Activated CD8-positive, alpha-beta memory T cell treated with anti-CD3 and anti-CD28 coated beads, Interleukin-2, amount 50 U/mL, for 4 hours (primary cell): ENCODE results near the gene DNAJC5.
"Not testable (repeated sequence)": the region's sequence is repeated elsewhere in the genome, so short reads cannot be mapped to it uniquely, and the experiment has no call there.

Experiments
- DNase-seq: peaks from one replicate; pipeline ENCODE4 v3.0.0-alpha.2; 2020

DNAJC5 gene

DNA sequence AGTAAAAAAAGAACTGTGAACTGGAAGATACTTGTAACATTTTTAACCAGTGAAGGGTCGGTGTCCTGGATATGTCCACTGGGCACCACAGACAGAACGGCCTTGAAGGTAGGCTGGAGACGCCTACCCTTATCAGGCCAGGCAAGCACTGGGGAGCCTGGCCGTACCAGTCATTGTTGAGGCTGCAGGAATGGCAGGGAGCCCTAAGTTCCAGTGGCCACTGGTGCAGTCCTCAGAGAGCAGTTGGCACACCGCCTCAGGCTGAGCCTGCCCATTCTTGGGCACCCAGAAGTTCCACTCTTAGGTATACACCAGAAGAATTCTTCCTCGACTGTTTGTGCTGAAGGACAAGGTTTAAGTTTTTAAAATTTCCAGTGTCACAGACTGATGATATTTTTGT is 20.5 kb downstream of the DNAJC5 start:
- DNase-seq, result no peak

DNA sequence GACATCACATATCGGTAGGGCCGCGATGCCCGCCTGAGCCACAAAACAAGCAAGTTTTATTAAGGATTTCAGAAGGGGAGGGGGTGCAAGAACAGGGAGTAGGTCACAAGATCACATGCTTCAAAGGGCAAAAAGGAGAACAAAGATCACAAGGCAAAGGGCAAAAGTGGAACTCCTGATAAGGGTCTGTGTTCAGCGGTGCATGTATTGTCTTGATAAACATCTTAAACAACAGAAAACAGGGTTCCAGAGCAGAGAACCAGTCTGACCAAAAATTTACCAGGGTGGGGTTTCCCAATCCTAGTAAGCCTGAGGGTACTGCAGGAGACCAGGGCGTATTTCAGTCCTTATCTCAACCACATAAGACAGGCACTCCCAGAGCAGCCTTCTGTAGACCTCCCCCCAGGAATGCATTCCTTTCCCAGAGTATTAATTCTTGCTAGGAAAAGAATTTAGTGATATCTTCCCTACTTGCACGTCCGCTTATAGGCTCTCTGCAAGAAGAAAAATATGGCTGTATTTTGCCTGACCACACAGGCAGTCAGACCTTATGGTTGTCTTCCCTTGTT is 21.5 kb downstream of the DNAJC5 start:
- DNase-seq, result not testable (repeated sequence)

DNA sequence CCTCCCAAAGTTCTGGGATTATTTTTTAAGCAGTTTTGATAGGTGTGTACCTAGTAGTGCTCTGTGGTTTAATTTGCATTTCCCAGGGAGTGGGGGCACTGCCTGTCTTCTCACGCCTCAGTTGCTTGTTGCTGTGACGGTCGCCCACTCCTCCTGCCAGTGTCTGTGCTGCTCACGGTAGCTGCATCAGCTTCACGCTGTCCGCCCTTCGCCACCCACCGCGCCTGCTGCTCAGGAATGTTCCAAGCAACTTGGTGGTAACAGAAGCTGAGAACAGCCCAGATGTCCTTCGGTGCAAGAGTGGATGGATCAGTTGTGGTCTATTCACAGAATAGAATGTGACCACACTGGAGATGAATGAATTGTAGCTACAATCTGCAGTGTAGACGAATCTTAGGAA is 22.9 kb downstream of the DNAJC5 start:
- DNase-seq, result no peak

GRCh38 chr20:63919130-63919529 is 24.2 kb downstream of the DNAJC5 start:
- DNase-seq, result no peak

DNA sequence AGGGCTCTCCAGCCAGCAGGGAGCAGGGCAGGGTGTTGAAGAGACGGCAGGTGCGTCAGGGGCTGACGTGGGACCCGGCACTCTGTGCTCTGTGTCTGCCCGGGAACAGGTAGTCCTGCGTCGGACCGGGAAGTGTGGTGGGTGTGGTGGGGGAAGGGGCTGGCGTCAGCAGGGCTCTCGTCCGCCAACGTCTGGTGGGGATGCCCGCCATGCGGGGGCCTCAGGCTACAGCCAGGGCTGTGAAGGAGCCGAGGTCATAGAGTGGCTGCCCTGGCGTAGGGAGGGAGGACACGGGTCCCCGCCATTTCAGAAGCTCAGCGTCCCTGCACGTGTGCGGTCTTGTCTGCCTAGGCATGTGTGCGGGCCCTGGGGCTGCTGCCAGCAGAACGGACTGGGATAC is 25.3 kb downstream of the DNAJC5 start:
- DNase-seq, result no peak

DNA sequence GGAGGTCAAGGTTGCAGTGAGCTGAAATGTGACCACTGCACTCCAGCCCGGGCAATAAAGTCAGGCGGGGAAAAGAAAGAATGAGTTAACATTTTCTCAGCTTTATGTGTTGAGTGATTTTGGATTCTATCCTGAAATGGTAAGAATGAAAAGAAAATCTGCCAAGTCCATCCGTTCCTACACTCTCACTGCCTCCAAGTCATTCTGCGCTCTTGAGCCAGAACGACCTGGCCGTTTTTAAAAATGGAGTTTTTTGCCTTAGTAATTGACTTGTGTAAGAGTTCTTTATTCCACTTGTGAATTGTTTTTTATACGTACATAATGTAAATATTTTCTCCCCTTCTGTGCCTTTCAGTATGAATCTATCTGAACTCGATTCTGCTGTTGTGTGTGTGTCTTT is 28.7 kb downstream of the DNAJC5 start:
- no peak for DNase-seq

DNA sequence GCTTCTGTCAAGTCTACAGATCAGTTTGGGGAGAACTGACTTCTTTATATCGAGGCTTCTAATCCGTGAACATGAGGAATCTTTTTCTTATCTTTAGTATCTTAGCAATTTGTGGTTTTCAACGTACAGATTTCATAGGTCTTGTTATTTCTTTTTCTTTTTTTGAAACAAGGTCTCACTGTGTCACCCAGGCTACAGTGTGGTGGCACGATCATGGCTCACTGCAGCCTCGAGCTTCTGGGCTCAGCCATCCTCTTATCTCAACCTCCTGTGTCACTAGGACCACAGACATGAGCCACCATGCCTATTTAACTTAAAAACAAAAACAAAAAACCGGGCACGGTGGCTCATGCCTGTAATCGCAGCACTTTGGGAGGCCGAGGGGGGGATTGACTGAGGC is 29.3 kb downstream of the DNAJC5 start:
- DNase-seq, result no peak

- no peak for DNase-seq
Observed at GRCh38 chr20:63926298-63926697, 31.4 kb downstream of the DNAJC5 start.

GRCh38 chr20:63929071-63929470 is 34.1 kb downstream of the DNAJC5 start:
- DNase-seq, result no peak

DNA sequence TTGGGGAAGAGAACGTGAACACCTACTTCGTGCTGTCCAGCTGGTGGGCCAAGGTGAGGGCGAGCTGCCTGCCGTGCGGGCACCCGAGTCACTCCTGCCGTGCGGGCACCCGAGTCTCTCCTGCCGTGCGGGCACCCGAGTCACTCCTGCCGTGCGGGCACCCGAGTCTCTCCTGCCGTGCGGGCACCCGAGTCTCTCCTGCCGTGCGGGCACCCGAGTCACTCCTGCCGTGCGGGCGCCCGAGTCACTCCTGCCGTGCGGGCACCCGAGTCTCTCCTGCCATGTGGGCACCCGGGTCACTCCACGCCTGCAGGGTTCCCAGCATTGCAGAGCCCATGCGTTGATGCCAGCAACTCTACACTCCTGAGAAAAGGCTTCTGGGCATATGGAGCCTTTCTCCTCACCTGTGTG is 34.6 kb downstream of the DNAJC5 start:
- not testable (repeated sequence) for DNase-seq

DNA sequence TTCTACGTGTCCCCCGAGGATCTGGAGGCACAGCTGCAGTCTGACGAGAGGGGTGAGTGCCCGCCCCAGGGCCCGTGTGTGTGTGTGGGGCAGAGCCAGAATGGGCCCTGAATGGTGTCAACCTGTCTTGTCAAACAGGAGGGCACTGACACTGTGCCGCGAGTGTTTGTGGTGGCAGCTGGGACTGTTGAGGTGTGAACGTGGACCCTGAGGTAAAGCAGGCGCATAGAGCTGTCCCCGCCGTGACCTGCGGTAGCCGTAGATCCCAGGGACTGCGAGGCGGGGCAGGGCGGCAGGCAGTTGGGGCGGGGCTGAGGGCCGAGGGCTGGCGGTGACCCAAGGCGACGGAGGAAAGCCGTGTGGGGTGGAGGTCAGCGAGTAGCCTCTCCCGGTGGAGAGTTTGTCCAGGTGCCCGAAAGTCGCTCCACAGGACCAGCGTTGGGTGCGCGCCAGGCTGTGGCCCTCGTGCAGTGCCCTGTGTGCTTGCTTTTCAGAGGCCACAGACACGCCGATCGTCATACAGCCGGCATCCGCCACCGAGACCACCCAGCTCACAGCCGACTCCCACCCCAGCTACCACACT is 36.1 kb downstream of the DNAJC5 start:
- no peak for DNase-seq

GRCh38 chr20:63931735-63932134 is 36.8 kb downstream of the DNAJC5 start:
- DNase-seq, result no peak

DNA sequence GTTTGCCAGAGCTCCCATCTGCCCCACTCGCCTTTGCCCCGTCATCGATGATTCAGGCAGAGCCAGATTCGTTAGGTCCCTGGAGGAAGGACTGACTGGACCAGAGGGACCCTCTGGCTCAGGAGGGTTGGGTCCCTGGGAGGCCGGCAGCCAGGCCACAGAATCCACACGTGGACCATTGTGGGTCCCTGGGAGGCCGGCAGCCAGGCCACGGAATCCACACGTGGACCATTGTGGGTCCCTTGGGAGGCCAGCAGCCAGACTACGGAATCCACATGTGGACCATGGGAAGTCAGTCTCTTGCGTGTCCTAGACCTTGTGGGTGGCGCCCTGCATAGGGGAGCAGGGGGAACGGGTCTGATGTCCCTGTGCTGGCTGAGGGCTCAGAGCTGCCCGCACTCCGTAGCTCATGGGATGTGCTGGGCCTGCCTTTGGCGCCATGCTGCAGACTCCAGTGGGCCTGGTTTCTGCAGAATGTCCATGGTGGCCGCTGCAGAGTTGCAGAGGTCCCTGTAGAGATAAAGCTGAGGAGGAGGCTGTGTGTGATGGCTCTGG is 37.8 kb downstream of the DNAJC5 start:
- DNase-seq, result no peak

GRCh38 chr20:63933646-63934045 is 38.7 kb downstream of the DNAJC5 start:
- no peak for DNase-seq

DNA sequence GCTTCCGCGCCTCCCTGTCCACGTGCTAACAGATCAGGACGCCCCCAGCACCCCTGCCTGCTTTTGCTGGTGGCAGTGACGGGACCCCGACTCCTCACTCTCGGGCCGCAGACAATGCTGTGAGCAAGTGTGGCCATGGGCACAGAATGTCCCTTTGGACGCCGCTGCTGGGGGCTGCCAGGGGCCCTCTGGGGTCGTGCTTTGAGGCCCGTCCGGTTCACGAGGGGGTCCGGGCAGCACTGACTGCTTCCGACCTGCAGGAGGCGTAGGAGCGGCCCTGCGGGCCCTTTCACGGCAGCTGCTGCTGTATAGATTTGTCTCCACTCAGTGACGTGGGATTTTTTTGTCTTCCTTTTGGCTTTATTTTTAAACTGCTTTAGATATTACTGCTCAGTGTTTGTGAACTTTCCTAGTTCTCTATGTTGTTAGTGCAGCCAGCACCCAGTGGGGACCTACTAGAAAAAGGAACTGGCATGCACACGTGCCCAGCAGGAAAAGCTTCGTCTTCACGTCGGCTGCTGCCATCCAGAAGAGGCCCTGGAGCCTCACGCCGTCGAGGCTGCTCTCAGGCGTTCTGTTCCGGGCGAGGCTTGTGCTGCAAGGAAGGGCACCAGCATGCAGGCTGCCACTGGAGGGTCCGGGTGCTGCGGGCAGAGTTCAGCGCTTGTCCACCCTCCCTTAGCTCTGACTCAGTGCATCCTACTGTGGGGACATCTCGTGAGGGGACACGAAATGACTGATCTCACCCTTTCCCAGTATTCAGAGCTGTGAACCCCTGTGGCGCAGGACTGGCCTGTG is 39.5 kb downstream of the DNAJC5 start:
- no peak for DNase-seq

DNA sequence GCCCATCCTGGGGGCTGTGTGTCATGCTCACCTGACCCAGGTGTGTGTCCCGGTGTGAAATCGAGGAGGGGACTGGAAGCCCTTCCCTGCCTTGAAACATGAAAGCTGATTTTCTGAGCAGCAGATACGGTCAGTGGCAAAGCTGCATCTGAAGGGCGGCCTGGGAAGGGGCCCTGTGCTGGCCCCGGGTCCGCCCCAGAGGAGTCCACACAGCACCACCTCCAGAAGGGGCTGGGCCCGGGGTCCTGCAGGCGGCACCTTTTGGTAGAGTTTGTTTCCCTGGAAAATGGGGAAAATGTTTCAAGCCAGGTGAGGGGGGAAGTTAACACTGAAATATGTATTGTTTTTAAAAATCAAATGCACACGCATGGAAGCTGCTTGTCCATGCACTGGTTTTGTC is 40.5 kb downstream of the DNAJC5 start:
- DNase-seq, result no peak

GRCh38 chr20:63937596-63937995 is 42.7 kb downstream of the DNAJC5 start:
- no peak for DNase-seq

DNA sequence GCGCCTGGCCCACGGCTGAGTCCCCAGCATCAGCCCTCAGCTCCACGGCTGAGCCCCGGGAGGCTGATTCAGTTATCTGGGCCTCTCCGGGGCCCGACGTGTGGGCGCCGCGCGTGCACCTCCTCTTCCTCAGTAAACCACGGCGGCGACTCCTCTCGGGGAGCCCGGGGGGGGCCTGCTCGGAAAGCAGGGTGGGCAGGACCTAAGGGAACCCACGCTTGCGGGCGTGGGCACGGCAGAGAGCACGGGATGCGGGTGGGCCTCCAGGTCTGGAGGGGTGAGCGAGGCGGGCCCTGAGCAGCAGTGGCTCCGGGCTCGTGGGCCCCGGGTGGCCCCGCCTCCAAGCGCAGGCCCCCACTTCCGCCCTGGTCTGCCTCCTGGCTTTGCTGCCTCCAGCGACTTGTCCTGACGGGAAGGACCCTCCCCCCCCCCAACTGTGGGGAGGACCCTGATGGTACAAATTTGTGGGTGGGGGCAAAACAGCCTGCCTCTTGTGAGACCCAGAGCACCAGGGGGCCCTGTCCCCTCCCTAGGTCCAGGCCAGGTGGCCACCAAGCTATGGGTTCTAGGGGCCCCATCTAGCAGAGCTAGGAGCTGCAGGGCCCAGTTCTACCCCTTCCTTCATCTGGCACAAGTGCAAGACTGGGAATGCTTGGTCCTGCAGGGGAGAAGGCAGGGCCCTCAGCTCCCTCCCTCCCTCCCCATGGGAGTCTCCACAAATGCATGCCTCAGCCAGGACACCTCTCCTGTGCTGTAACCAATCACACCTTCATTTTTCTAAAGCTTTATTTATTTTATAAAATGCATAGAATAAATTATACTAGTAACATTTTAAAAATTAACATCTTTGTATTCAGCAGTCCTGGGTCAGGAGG is 44.4 kb downstream of the DNAJC5 start:
- no peak for DNase-seq

GRCh38 chr20:63940071-63940471 is 45.1 kb downstream of the DNAJC5 start:
- DNase-seq, result no peak

DNA sequence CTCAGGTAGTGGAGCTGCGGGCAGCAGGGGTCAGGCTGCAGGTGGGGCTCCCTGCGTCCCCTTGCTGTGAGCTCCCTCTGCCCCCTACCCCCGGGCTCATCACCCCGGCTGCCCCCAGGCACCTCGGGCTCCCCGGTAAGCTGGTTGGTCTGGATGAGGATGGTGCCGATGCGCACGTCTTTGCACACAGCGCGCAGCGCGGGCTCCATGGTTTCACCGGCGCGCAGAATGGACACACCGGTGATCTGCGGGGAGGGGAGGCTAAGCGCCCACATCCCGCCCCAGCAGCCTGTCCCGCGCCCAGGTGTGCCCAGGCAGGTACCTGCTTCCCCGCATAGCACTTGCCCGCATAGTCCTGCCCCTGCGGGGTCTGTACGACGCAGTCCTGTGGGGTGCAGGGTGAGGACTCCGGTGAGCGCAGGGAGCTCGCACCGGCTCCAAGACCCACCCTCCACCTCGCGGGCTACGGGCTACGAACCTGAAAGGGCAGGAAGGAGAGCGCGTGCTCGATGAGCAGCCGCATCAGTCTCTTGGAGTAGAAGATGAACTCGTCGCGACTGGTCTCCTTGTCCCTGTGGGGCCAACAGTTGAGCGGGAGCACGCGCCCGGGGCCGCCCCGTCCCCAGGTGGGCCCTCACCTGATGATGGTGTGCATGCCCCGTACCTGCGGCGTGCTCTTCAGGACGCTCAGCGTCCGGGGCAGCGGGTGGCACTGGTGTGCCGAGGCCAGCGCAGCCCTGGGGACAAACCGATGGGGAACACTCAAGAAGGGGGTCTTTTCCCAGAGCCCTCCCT is 45.7 kb downstream of the DNAJC5 start:
- DNase-seq, result no peak

- DNase-seq, result peak; percentile 60
Observed at GRCh38 chr20:63941282-63942081, 46.6 kb downstream of the DNAJC5 start.
